Measurements from ENCODE around the gene FMNL1.

The FMNL1 gene

DNA sequence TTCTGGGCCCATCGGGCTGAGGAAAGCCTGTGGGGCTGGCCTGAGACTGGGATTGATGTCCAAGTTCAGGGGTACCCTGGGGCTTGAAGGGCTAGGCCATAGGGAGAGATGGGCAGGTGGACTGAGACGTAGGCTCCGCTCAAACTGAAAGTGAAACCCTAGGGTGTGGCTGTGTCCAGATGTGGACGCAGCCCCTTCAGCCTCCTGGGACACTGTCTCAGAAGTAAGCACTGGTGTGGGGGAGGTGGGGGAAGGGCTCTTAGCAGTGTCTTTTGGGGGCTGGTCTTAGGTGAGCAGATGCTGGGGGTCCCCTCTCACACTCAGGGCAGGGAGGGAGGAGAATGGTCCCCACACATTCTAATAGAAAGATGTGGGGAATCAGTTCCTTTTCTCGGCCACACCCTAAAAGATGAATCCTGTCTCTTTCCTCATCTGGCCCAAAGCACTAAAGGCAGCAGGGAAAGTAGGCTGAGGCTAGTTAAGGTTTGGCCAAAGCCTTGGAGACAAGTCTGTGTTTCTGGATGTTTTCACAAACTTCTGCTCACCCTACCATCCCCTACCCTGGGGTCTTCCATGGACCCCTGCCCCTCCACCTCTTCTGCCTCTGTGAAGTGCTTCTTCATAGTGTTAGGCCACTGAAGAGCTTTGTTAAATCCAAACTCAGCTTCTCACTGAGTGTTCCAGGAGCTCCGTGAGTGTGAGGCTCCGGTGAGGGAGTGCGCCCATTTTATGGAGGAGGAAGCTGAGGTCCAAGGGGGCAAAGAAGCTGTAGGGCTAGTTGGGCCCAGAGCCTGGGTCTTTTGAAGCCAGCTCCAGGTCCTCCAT is 5.6 kb downstream of the FMNL1 start:
- DNase-seq (ENCODE audit: low read depth in 1 of 2, low spot score in 1 of 2), result no peak
- Histone ChIP-seq H3K4me3 (replicated peaks; ENCODE audit: insufficient read depth, low read length) (peak overlapping the region; percentile 35), H3K27ac (replicated peaks) (peak overlapping the region; percentile 81), H3K27me3 (ENCODE audit: insufficient read depth, poor library complexity, severe bottlenecking) (no peaks in the 10 kb centered on the region)
- TF ChIP-seq POLR2AphosphoS5 (IDR thresholded peaks at IDR 0.05; ENCODE audit: low read depth) (no peak), SPI1 (IDR thresholded peaks at IDR 0.05; ENCODE audit: borderline replicate concordance, low read depth) (peak; percentile 39; the same call in 1 of the 2 replicates)

DNA sequence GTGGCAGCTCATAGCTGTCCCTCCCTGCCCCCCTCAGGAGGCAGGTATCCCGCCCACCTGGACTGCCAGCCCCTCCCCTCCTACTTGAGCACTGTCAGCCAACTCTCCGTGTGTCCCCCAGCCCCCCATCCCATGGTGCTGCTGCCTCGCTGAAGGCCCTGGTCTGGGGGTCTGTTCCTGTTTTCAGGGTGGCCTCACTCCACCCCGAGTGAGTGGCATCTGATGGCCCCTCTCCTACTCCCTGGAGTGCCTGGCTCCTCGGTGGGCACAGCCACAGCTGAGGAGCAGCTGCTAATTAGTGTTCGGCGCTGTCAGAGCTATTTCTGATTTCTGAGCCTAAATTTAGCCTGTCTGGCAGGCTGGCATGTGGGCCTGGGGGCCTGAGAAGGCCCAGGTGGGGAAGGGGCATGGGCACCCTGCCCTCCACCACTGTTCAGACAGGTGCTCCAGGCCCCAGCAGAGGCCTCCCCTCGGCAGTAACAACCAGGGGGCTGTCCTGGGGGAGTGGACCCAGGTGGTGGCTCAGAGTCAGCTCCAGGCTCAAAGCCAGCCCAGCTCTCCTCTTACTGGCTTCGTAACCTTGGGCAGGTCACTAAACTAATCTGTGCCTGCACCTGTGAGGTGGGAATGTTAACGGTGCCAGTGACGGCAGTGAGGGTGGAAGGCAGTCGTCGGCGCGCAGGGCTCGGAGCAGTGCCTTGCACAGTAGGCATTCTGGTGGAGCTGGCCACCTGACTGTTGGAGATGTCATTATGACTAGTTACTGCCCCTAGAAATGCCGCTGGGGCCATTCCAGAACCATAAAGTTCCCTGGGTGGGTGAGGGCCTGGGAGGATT is 6.5 kb downstream of the FMNL1 start:
- peak overlapping the region; percentile 81 for H3K27ac ChIP-seq (replicated peaks)
- TF ChIP-seq GABPA (IDR thresholded peaks at IDR 0.05; ENCODE audit: low read depth) (no peak), SPI1 (IDR thresholded peaks at IDR 0.05; ENCODE audit: borderline replicate concordance, low read depth) (no peak), POLR2AphosphoS5 (IDR thresholded peaks at IDR 0.05; ENCODE audit: low read depth) (no peak)
- TF ChIP-seq, protein P1, sequence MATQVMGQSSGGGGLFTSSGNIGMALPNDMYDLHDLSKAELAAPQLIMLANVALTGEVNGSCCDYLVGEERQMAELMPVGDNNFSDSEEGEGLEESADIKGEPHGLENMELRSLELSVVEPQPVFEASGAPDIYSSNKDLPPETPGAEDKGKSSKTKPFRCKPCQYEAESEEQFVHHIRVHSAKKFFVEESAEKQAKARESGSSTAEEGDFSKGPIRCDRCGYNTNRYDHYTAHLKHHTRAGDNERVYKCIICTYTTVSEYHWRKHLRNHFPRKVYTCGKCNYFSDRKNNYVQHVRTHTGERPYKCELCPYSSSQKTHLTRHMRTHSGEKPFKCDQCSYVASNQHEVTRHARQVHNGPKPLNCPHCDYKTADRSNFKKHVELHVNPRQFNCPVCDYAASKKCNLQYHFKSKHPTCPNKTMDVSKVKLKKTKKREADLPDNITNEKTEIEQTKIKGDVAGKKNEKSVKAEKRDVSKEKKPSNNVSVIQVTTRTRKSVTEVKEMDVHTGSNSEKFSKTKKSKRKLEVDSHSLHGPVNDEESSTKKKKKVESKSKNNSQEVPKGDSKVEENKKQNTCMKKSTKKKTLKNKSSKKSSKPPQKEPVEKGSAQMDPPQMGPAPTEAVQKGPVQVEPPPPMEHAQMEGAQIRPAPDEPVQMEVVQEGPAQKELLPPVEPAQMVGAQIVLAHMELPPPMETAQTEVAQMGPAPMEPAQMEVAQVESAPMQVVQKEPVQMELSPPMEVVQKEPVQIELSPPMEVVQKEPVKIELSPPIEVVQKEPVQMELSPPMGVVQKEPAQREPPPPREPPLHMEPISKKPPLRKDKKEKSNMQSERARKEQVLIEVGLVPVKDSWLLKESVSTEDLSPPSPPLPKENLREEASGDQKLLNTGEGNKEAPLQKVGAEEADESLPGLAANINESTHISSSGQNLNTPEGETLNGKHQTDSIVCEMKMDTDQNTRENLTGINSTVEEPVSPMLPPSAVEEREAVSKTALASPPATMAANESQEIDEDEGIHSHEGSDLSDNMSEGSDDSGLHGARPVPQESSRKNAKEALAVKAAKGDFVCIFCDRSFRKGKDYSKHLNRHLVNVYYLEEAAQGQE (IDR thresholded peaks at IDR 0.05; ENCODE audit: insufficient replicate concordance, low read depth), result no peak
- TF ChIP-seq, protein P2, sequence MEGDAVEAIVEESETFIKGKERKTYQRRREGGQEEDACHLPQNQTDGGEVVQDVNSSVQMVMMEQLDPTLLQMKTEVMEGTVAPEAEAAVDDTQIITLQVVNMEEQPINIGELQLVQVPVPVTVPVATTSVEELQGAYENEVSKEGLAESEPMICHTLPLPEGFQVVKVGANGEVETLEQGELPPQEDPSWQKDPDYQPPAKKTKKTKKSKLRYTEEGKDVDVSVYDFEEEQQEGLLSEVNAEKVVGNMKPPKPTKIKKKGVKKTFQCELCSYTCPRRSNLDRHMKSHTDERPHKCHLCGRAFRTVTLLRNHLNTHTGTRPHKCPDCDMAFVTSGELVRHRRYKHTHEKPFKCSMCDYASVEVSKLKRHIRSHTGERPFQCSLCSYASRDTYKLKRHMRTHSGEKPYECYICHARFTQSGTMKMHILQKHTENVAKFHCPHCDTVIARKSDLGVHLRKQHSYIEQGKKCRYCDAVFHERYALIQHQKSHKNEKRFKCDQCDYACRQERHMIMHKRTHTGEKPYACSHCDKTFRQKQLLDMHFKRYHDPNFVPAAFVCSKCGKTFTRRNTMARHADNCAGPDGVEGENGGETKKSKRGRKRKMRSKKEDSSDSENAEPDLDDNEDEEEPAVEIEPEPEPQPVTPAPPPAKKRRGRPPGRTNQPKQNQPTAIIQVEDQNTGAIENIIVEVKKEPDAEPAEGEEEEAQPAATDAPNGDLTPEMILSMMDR (IDR thresholded peaks at IDR 0.05; ENCODE audit: insufficient read depth, low read length), result no peak
- DNase-seq (ENCODE audit: low read depth in 1 of 2, low spot score in 1 of 2), result no peak
- peak overlapping the region; percentile 20 for H3K4me3 ChIP-seq (replicated peaks; ENCODE audit: insufficient read depth, low read length)
- no peaks in the 10 kb centered on the region for H3K27me3 ChIP-seq (ENCODE audit: insufficient read depth, poor library complexity, severe bottlenecking)

DNA sequence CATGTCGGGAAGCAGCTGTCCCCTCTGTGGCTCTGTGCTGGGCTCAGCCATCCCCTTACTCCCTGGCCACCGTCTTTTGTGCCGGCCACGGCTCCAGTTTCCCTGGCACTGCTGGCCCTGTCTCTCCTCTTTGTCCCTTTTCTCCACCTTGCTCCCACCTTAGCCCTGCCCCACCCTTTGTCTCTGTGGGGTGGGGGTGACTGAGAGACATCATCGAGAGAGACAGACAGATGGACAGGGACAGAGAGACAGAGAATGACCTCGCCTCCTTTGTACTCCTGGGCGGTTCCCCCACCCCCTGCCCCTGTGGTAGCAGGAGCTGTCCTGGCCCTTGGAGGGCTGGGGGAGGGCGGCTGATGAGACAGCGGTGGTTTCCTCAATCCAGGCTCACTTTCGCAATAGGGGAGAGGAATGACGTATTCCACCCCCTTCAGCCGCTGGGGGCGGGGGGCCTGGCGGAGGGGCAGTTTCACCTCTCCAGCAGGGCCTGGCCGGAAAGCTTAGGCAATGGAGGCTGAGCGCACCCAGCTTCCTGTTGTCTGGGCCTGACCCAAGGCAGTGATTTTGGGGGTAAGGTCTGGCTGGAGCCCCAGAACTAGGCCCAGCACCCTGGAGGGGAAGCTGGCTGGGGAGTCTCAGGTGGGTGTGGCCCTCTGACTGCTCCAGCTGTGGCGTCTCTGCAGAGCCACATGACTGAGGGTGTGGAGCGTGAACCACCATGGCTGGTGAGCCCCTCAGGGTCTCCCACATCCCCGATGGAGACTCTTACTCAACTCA is 7.3 kb downstream of the FMNL1 start:
- TF ChIP-seq GABPA (IDR thresholded peaks at IDR 0.05; ENCODE audit: low read depth) (peak; percentile 60), POLR2AphosphoS5 (IDR thresholded peaks at IDR 0.05; ENCODE audit: low read depth) (peak; percentile 98), SPI1 (IDR thresholded peaks at IDR 0.05; ENCODE audit: borderline replicate concordance, low read depth) (peak; percentile 49; the same call in 1 of the 2 replicates)
- TF ChIP-seq, protein P1 (IDR thresholded peaks at IDR 0.05; ENCODE audit: insufficient replicate concordance, low read depth), result peak; percentile 24
- TF ChIP-seq, protein P2 (IDR thresholded peaks at IDR 0.05; ENCODE audit: insufficient read depth, low read length), result no peak
- H3K27me3 ChIP-seq (ENCODE audit: insufficient read depth, poor library complexity, severe bottlenecking), result no peaks in the 10 kb centered on the region
- peak overlapping the region; percentile 81 for H3K27ac ChIP-seq (replicated peaks)
- DNase-seq (ENCODE audit: low read depth in 1 of 2, low spot score in 1 of 2), result peak; percentile 99 to 100
- peak overlapping the region; percentile 20; the same call in 1 of the 2 replicates for H3K4me3 ChIP-seq (replicated peaks; ENCODE audit: insufficient read depth, low read length)

Measured in HL-60 (cell line).